CD8-positive, alpha-beta memory T cell (primary cell): Measurements from ENCODE around the gene VILL. TPM values are rescaled to one million over a fixed set of nuclear protein-coding genes. Genes with fewer than 3 reads are reported as not detected.
A peak's percentile ranks its signal among the peaks of the same experiment; 100 is the strongest.

Experiments
- CTCF ChIA-PET: fragments of 350-600 bp; sonication (Branson Sonifier 250); formaldehyde crosslinking; loops from one replicate; lab custom pipeline; 2021; ENCODE audit warnings: antibody characterized with exemption; lab: Charles Lee
- POLR2A ChIA-PET: fragments of 350-600 bp; sonication (Branson Sonifier 250); formaldehyde crosslinking; loops from one replicate; lab custom pipeline; 2021; ENCODE audit warnings: antibody characterized with exemption; lab: Charles Lee
- DNase-seq, 5 donors: peaks; one replicate each; pipeline versions ENCODE4 v3.0.0 to v3.0.0-alpha.2; 2020 to 2022; ENCODE audit warnings: mixed read lengths in 1 of 5
- H3K27ac ChIP-seq: one replicate; pipeline ENCODE4 v1.7.0; 2013; ENCODE audit warnings: low read depth, mild to moderate bottlenecking, low read length, moderate library complexity
- H3K27me3 ChIP-seq: 2 replicates; pipeline ENCODE4 v1.7.0; 2013; ENCODE audit warnings: low read length, mild to moderate bottlenecking; ENCODE audit not compliant: insufficient read depth, poor library complexity, severe bottlenecking
- H3K36me3 ChIP-seq: 2 replicates; pipeline ENCODE4 v1.7.0; 2013; ENCODE audit warnings: mild to moderate bottlenecking, low read length, moderate library complexity; ENCODE audit not compliant: insufficient read depth
- H3K4me1 ChIP-seq: 2 replicates; pipeline ENCODE4 v1.7.0; 2013; ENCODE audit warnings: mild to moderate bottlenecking, low read length, moderate library complexity; ENCODE audit not compliant: insufficient read depth
- H3K4me3 ChIP-seq: 2 replicates; pipeline ENCODE4 v1.7.0; 2013; ENCODE audit warnings: mild to moderate bottlenecking, low read length
- H3K9me3 ChIP-seq: 2 replicates; pipeline ENCODE4 v1.7.0; 2013; ENCODE audit warnings: mild to moderate bottlenecking, low read length
- H3K27ac Mint-ChIP-seq, 8 donors: one replicate each; pipeline ENCODE4 v1.8.0; 2020 to 2021; ENCODE audit warnings: mixed read lengths in 8 of 8, mild to moderate bottlenecking in 6 of 8, inconsistent platforms in 3 of 8, moderate library complexity in 3 of 8
- H3K27me3 Mint-ChIP-seq, 2 donors: one replicate each; pipeline ENCODE4 v1.8.0; 2020 to 2021; ENCODE audit warnings: mixed read lengths in 2 of 2, mild to moderate bottlenecking in 1 of 2, moderate library complexity in 1 of 2
- H3K36me3 Mint-ChIP-seq, 3 donors: one replicate each; pipeline ENCODE4 v1.8.0; 2020 to 2021; ENCODE audit warnings: mixed read lengths in 3 of 3, inconsistent platforms in 1 of 3, mild to moderate bottlenecking in 1 of 3
- H3K4me1 Mint-ChIP-seq, 3 donors: one replicate each; pipeline ENCODE4 v1.8.0; 2020 to 2021; ENCODE audit warnings: mixed read lengths in 3 of 3, inconsistent platforms in 1 of 3, mild to moderate bottlenecking in 1 of 3
- H3K4me3 Mint-ChIP-seq, 7 donors: one replicate each; pipeline ENCODE4 v1.8.0; 2020 to 2021; ENCODE audit warnings: mixed read lengths in 7 of 7, mild to moderate bottlenecking in 6 of 7, moderate library complexity in 4 of 7, inconsistent platforms in 2 of 7
- H3K9me3 Mint-ChIP-seq, 5 donors: one replicate each; pipeline ENCODE4 v1.8.0; 2020 to 2022; ENCODE audit warnings: mixed read lengths in 5 of 5, mild to moderate bottlenecking in 3 of 5, moderate library complexity in 2 of 5, inconsistent platforms in 1 of 5
- polyA plus RNA-seq: library from polyadenylated mRNA; unstranded; fragments of 300-500 nt; fragmentation: Illumina TruSeq; gene quantifications from one replicate; pipeline ENCODE4 v1.2.3, GENCODE V29; 2021
- total RNA-seq, 2 experiments: library from RNA; stranded (reverse); gene quantifications; one replicate each; pipeline ENCODE4 v1.2.3, GENCODE V29; 2021

VILL gene
- total and polyA plus RNA-seq, 3 experiments from 2014 or later = 14.7 to 16.8 (median 15.8) TPM

GRCh38 chr3:37988931-37989525, 1.6 kb upstream of the VILL start:
- CTCF ChIA-PET = interaction anchor here (2.5 kb wide), 1 partner anchor 14 kb away, joined by 6 read pairs; no protein-coding TSS in a partner anchor
- H3K4me1 ChIP-seq = peaks cover 8% of the 10 kb centered on the region
- H3K4me1 Mint-ChIP-seq = peaks cover 7 to 19% (median 13%) of the 10 kb centered on the region in 3 donors
- no peaks in the 10 kb centered on the region for H3K27me3 ChIP-seq
- no peaks in the 10 kb centered on the region for H3K36me3 ChIP-seq
- peaks cover 0 to 3% (median 0%) of the 10 kb centered on the region in 3 donors for H3K36me3 Mint-ChIP-seq
- DNase-seq = no peak
- H3K27ac ChIP-seq = no peak overlapping the region
- peak overlapping the region in 2 of 8 donors; percentile 13 to 72 for H3K27ac Mint-ChIP-seq
- no peaks in the 10 kb centered on the region for H3K9me3 ChIP-seq
- POLR2A ChIA-PET = no interaction called here
- H3K4me3 ChIP-seq = no peak overlapping the region
- H3K27me3 Mint-ChIP-seq = peaks cover 0 to 1% of the 10 kb centered on the region in 2 donors
- no peak overlapping the region for H3K4me3 Mint-ChIP-seq
- no peaks in the 10 kb centered on the region for H3K9me3 Mint-ChIP-seq

- no peaks in the 10 kb centered on the region for H3K36me3 ChIP-seq
- Mint-ChIP-seq H3K4me1 (peaks cover 15 to 28% (median 22%) of the 10 kb centered on the region in 3 donors), H3K4me3 (peak overlapping the region in 1 of 7 donors; percentile 77), H3K9me3 (no peaks in the 10 kb centered on the region), H3K36me3 (peaks cover 0 to 9% (median 0%) of the 10 kb centered on the region in 3 donors), H3K27me3 (peaks cover 0 to 1% of the 10 kb centered on the region in 2 donors), H3K27ac (peak overlapping the region in 2 of 8 donors; percentile 77 to 79)
- CTCF ChIA-PET = interaction anchor here (0.6 to 2.5 kb wide), 2 partner anchors 15 to 26 kb away, joined by 3 to 6 read pairs; no protein-coding TSS in a partner anchor
- no peak for DNase-seq
- peaks cover 12% of the 10 kb centered on the region for H3K4me1 ChIP-seq
- no peak overlapping the region for H3K27ac ChIP-seq
- POLR2A ChIA-PET = no interaction called here
- H3K27me3 ChIP-seq = no peaks in the 10 kb centered on the region
- H3K9me3 ChIP-seq = no peaks in the 10 kb centered on the region
- H3K4me3 ChIP-seq = no peak overlapping the region
Observed at GRCh38 chr3:37989821-37990480, 635 bp upstream of the VILL start.

GRCh38 chr3:37991109-37991508, 523 bp downstream of the VILL start:
- Mint-ChIP-seq H3K4me3 (peak overlapping the region in 1 of 7 donors; percentile 8), H3K36me3 (peaks cover 0 to 16% (median under 1%) of the 10 kb centered on the region in 3 donors), H3K4me1 (peaks cover 27 to 39% (median 34%) of the 10 kb centered on the region in 3 donors), H3K27ac (no peak overlapping the region), H3K27me3 (peaks cover 0 to 1% of the 10 kb centered on the region in 2 donors), H3K9me3 (no peaks in the 10 kb centered on the region)
- Histone ChIP-seq H3K27ac (no peak overlapping the region), H3K9me3 (no peaks in the 10 kb centered on the region), H3K36me3 (no peaks in the 10 kb centered on the region), H3K4me3 (no peak overlapping the region), H3K4me1 (peaks cover 24% of the 10 kb centered on the region), H3K27me3 (no peaks in the 10 kb centered on the region)
- POLR2A ChIA-PET = no interaction called here
- CTCF ChIA-PET = interaction anchor here (2.5 kb wide), 1 partner anchor 16 kb away, joined by 6 read pairs; no protein-coding TSS in a partner anchor
- no peak for DNase-seq

DNA sequence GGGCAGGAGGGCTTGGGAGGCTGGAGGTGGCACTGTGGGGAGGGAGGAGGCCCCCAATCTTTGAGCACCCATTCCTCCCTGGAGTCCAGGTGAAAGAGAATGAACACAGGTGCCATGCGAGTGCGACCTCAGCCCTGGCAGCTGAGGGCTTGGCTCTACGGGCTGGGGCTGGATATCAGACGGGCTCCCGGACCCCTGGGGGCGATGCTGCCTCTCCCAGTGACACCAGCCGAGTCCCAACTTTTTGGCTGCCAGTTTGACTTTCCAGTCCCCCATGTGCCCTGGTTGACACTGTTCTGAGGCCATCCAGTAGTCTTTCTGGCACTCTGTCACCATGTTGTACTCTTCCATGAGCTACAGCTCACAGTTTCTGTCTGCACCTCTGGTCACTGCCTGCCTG, 1.2 kb downstream of the VILL start:
- H3K4me3 Mint-ChIP-seq = peak overlapping the region in 2 of 7 donors; percentile 3 to 5
- no peaks in the 10 kb centered on the region for H3K9me3 ChIP-seq
- POLR2A ChIA-PET = no interaction called here
- H3K36me3 Mint-ChIP-seq = peaks cover 2 to 23% (median 7%) of the 10 kb centered on the region in 3 donors
- H3K27ac ChIP-seq = no peak overlapping the region
- H3K4me1 Mint-ChIP-seq = peaks cover 34 to 47% (median 41%) of the 10 kb centered on the region in 3 donors
- H3K27me3 Mint-ChIP-seq = peaks cover 0 to 1% of the 10 kb centered on the region in 2 donors
- no peak for DNase-seq
- H3K27ac Mint-ChIP-seq = peak overlapping the region in 3 of 8 donors; percentile 0 to 73 (median 36)
- no peak overlapping the region for H3K4me3 ChIP-seq
- peaks cover 31% of the 10 kb centered on the region for H3K4me1 ChIP-seq
- CTCF ChIA-PET = interaction anchor here (2.1 kb wide), 1 partner anchor 17 kb away, joined by 7 read pairs; no protein-coding TSS in a partner anchor
- no peaks in the 10 kb centered on the region for H3K9me3 Mint-ChIP-seq
- no peaks in the 10 kb centered on the region for H3K36me3 ChIP-seq
- no peaks in the 10 kb centered on the region for H3K27me3 ChIP-seq

DNA sequence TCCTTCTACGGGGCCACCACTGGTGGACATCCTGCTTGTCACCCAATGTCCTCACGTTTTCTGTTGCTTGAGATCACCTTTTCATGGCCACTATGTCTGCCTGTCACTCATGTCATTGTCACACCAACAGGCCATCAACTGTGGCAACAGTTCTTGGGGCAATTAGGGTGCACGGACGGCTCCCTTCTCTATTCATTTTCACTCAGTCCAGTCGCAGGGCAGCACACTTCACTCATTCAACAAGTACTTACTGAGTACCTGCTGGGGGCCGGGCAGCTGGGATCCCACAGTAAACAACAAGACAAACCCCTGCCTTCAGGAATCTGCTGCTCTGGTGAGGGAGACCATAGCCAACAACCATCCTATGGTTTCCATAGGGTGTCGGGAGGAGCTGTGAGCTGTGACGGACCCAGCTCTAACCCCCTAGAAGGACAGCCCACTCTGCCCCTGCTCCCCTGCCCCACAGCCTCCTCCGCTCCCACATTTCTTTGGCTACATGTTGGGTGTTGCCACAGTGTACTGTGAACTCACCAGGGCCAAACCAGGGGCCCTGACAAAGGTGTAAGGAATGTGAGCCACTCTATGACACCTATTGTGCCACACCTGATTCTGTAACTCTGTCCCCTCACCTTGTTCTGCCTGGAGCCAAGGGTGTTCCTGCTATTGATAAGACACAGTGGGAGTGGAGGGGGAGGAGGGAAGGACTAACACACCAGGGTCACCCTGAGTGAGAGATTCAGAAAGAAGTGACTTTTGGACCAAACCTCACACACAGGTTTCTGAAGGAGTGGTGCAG, 1.9 kb downstream of the VILL start:
- Histone ChIP-seq H3K27ac (peak overlapping the region; percentile 25), H3K9me3 (no peaks in the 10 kb centered on the region), H3K4me1 (peaks cover 37% of the 10 kb centered on the region), H3K4me3 (no peak overlapping the region), H3K27me3 (no peaks in the 10 kb centered on the region), H3K36me3 (no peaks in the 10 kb centered on the region)
- Mint-ChIP-seq H3K27ac (peak overlapping the region; percentile 8 to 99 (median 76)), H3K27me3 (peaks cover 0 to 1% of the 10 kb centered on the region in 2 donors), H3K9me3 (no peaks in the 10 kb centered on the region), H3K36me3 (peaks cover 4 to 26% (median 9%) of the 10 kb centered on the region in 3 donors), H3K4me3 (peak overlapping the region; percentile 51 to 98 (median 96)), H3K4me1 (peaks cover 37 to 53% (median 46%) of the 10 kb centered on the region in 3 donors)
- ChIA-PET POLR2A (no interaction called here), CTCF (interaction anchor here (2.1 kb wide), 1 partner anchor 18 kb away, joined by 7 read pairs; no protein-coding TSS in a partner anchor)
- no peak for DNase-seq

GRCh38 chr3:37993067-37993455, 2.5 kb downstream of the VILL start:
- H3K36me3 ChIP-seq = no peaks in the 10 kb centered on the region
- no peaks in the 10 kb centered on the region for H3K27me3 ChIP-seq
- no peak overlapping the region for H3K4me3 ChIP-seq
- H3K4me1 ChIP-seq = peaks cover 43% of the 10 kb centered on the region
- no peaks in the 10 kb centered on the region for H3K9me3 ChIP-seq
- peaks cover 0 to 1% of the 10 kb centered on the region in 2 donors for H3K27me3 Mint-ChIP-seq
- H3K27ac ChIP-seq = peak overlapping the region; percentile 80
- CTCF ChIA-PET = interaction anchor here (2.1 kb wide), 1 partner anchor 18 kb away, joined by 7 read pairs; no protein-coding TSS in a partner anchor
- POLR2A ChIA-PET = no interaction called here
- no peak for DNase-seq
- peak overlapping the region; percentile 91 to 99 (median 96) for H3K4me3 Mint-ChIP-seq
- H3K27ac Mint-ChIP-seq = peak overlapping the region in 7 of 8 donors; percentile 64 to 99 (median 96)
- peaks cover 4 to 26% (median 9%) of the 10 kb centered on the region in 3 donors for H3K36me3 Mint-ChIP-seq
- peaks cover 41 to 58% (median 48%) of the 10 kb centered on the region in 3 donors for H3K4me1 Mint-ChIP-seq
- no peaks in the 10 kb centered on the region for H3K9me3 Mint-ChIP-seq

DNA sequence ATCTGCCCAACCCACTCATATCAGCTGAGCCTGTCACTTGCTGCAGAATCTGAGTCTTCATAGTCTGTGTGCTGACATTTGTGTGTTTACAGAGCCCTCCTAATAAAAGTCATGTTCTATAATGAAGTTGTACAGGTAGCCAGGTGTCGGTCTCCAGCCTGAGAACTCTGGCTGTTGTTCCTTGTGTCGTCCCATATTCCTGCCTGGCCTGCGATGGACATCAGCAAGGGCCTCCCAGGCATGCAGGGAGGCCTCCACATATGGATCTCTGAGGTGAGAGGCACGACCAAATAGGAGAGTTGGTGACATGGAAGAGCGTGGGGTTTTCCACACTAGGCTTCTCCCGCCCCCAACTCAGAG, 2.9 kb downstream of the VILL start:
- Mint-ChIP-seq H3K4me1 (peaks cover 44 to 58% (median 51%) of the 10 kb centered on the region in 3 donors), H3K27me3 (peaks cover 0 to 1% of the 10 kb centered on the region in 2 donors), H3K36me3 (peaks cover 4 to 26% (median 9%) of the 10 kb centered on the region in 3 donors), H3K9me3 (no peaks in the 10 kb centered on the region), H3K27ac (peak overlapping the region; percentile 79 to 99 (median 96)), H3K4me3 (peak overlapping the region; percentile 91 to 99 (median 96))
- Histone ChIP-seq H3K4me3 (peak overlapping the region; percentile 75), H3K36me3 (no peaks in the 10 kb centered on the region), H3K27me3 (no peaks in the 10 kb centered on the region), H3K4me1 (peaks cover 47% of the 10 kb centered on the region), H3K9me3 (no peaks in the 10 kb centered on the region), H3K27ac (peak overlapping the region; percentile 80)
- DNase-seq = peak in 1 of 5 donors; percentile 5
- CTCF ChIA-PET = interaction anchor here (2.1 kb wide), 1 partner anchor 19 kb away, joined by 7 read pairs; no protein-coding TSS in a partner anchor
- POLR2A ChIA-PET = no interaction called here
